OCI-LY1 (cell line): ENCODE measurements around the gene CSF2RB.

Experiments
- H2AFZ ChIP-seq: fragments of 200-600 bp; sonication (generic), shearing (Covaris generic); 2 replicates; pipeline ENCODE4 v1.6.0; 2014; ENCODE audit warnings: antibody characterized with exemption, mild to moderate bottlenecking, low read length
- H3F3A ChIP-seq: fragments of 200-600 bp; sonication (generic), shearing (Covaris generic); 2 replicates; pipeline ENCODE4 v1.6.0; 2014; ENCODE audit warnings: mild to moderate bottlenecking, antibody characterized with exemption, low read length, moderate library complexity; ENCODE audit not compliant: insufficient read depth
- H3K27ac ChIP-seq: fragments of 200-600 bp; sonication (generic); 2 replicates; pipeline ENCODE4 v1.5.1; 2014; ENCODE audit warnings: low read length, mixed run types, mild to moderate bottlenecking, low read depth; ENCODE audit not compliant: poor library complexity, severe bottlenecking
- H3K27me3 ChIP-seq: fragments of 200-600 bp; sonication (generic); 2 replicates; pipeline ENCODE4 v1.6.0; 2014; ENCODE audit warnings: antibody characterized with exemption, mild to moderate bottlenecking, low read length, moderate library complexity; ENCODE audit not compliant: insufficient read depth
- H3K36me3 ChIP-seq: fragments of 200-600 bp; sonication (generic); 2 replicates; pipeline ENCODE4 v1.6.1; 2014; ENCODE audit warnings: mild to moderate bottlenecking, antibody characterized with exemption, low read length, moderate library complexity, mixed read lengths; ENCODE audit not compliant: insufficient read depth
- H3K4me1 ChIP-seq: fragments of 200-600 bp; sonication (generic); 2 replicates; pipeline ENCODE4 v1.5.1; 2014; ENCODE audit warnings: mild to moderate bottlenecking, low read length, moderate library complexity; ENCODE audit not compliant: insufficient read depth, severe bottlenecking
- H3K4me2 ChIP-seq: fragments of 200-600 bp; sonication (generic), shearing (Covaris generic); 2 replicates; pipeline ENCODE4 v1.6.1; 2014; ENCODE audit warnings: low read length
- H3K4me3 ChIP-seq: fragments of 200-600 bp; sonication (generic); 2 replicates; pipeline ENCODE4 v1.5.1; 2014; ENCODE audit warnings: low read length, low read depth, mild to moderate bottlenecking, mixed read lengths; ENCODE audit not compliant: poor library complexity, severe bottlenecking
- H3K79me2 ChIP-seq: fragments of 200-600 bp; shearing (Covaris generic); 2 replicates; pipeline ENCODE4 v1.6.1; 2016; ENCODE audit warnings: mixed run types, low read length, mixed read lengths; ENCODE audit not compliant: insufficient read depth
- H3K9ac ChIP-seq: fragments of 200-600 bp; sonication (generic), shearing (Covaris generic); 2 replicates; pipeline ENCODE4 v1.6.1; 2014; ENCODE audit warnings: mild to moderate bottlenecking, low read length, mixed read lengths
- H3K9me2 ChIP-seq: fragments of 200-600 bp; sonication (generic), shearing (Covaris generic); 2 replicates; pipeline ENCODE4 v1.6.1; 2014; ENCODE audit warnings: low read depth, mild to moderate bottlenecking, low read length, mixed read lengths
- H3K9me3 ChIP-seq: fragments of 200-600 bp; shearing (Covaris generic); 2 replicates; pipeline ENCODE4 v1.6.1; 2014; ENCODE audit warnings: low read length, mixed read lengths
- H4K20me1 ChIP-seq: fragments of 200-600 bp; sonication (generic), shearing (Covaris generic); 2 replicates; pipeline ENCODE4 v1.6.0; 2016; ENCODE audit warnings: mild to moderate bottlenecking, low read length; ENCODE audit not compliant: insufficient read depth
- CTCF ChIP-seq: fragments of 200-600 bp; sonication (generic), shearing (Covaris generic); IDR thresholded peaks from 2 replicates; pipeline ENCODE4 v1.5.1; 2017; ENCODE audit warnings: mild to moderate bottlenecking, antibody characterized with exemption, low read length, moderate library complexity, mixed read lengths
- EZH2 ChIP-seq: fragments of 200-600 bp; sonication (generic), shearing (Covaris generic); IDR thresholded peaks from 2 replicates; pipeline ENCODE4 v1.8.0; 2017; ENCODE audit warnings: borderline replicate concordance, mixed run types, mild to moderate bottlenecking, antibody characterized with exemption, low read length, moderate library complexity, mixed read lengths

CSF2RB gene

DNA sequence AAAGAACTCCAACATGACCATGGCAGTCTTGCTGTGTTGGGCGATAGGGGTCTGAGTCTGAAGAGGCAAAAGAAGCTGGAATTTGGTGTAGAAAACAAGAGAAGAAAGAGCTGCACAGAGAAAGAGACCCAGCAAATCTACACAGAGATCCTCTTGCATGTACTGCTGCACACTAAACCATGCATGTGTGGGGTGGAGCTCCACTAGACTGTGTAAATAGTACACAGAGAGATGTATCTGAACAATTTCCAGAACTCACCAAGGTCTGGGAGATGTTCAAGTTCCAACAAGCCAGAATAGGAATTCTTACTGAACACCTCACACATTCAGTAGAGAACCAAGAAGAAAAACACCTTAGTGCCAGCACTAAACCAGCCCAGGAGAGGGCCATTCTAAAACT is 42.3 kb downstream of the CSF2RB start:
- H3K9me2 ChIP-seq, result no peaks in the 10 kb centered on the region
- no peaks in the 10 kb centered on the region for H3K79me2 ChIP-seq
- H2AFZ ChIP-seq, result no peak overlapping the region
- H3K27ac ChIP-seq, result no peak overlapping the region
- TF ChIP-seq EZH2, result no peak
- TF ChIP-seq CTCF, result no peak
- H3K9me3 ChIP-seq, result no peaks in the 10 kb centered on the region
- H3K4me3 ChIP-seq, result no peak overlapping the region
- H3K4me1 ChIP-seq, result no peaks in the 10 kb centered on the region
- H3K36me3 ChIP-seq, result no peaks in the 10 kb centered on the region
- no peaks in the 10 kb centered on the region for H3F3A ChIP-seq
- H3K27me3 ChIP-seq, result no peaks in the 10 kb centered on the region
- no peaks in the 10 kb centered on the region for H4K20me1 ChIP-seq
- no peak overlapping the region for H3K4me2 ChIP-seq
- H3K9ac ChIP-seq, result no peak overlapping the region

GRCh38 chr22:36958366-36958765 is 44.9 kb downstream of the CSF2RB start:
- no peak overlapping the region for H3K4me2 ChIP-seq
- H3K4me1 ChIP-seq, result no peaks in the 10 kb centered on the region
- H3K4me3 ChIP-seq, result no peak overlapping the region
- no peaks in the 10 kb centered on the region for H3K9me2 ChIP-seq
- H4K20me1 ChIP-seq, result no peaks in the 10 kb centered on the region
- no peaks in the 10 kb centered on the region for H3F3A ChIP-seq
- H3K36me3 ChIP-seq, result no peaks in the 10 kb centered on the region
- H3K9me3 ChIP-seq, result no peaks in the 10 kb centered on the region
- no peaks in the 10 kb centered on the region for H3K79me2 ChIP-seq
- no peak overlapping the region for H3K9ac ChIP-seq
- H3K27me3 ChIP-seq, result no peaks in the 10 kb centered on the region
- H3K27ac ChIP-seq, result no peak overlapping the region
- TF ChIP-seq EZH2 (no peak), CTCF (no peak)
- no peak overlapping the region for H2AFZ ChIP-seq

DNA sequence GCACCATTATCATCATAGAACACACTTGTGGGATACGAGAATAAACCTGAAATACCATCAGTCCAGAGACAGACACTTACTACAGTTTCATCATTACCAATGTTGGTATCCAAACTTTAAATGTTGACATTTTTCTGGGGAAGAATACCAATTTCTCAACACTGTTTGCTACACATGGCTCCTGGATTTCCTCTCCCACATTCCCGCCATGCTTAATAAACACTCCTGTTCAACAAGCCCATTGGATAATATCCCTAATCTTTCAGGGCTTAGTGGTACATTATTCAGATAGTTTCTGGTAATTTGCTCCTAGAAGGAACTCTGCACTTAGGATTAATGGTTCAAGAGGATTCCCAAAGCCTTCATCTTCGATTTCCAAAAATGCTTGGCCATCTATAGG is 48.2 kb downstream of the CSF2RB start:
- no peaks in the 10 kb centered on the region for H3K9me3 ChIP-seq
- H3K9me2 ChIP-seq, result no peaks in the 10 kb centered on the region
- no peak overlapping the region for H2AFZ ChIP-seq
- H3K4me2 ChIP-seq, result no peak overlapping the region
- H3K9ac ChIP-seq, result no peak overlapping the region
- H3K4me1 ChIP-seq, result no peaks in the 10 kb centered on the region
- H3K79me2 ChIP-seq, result no peaks in the 10 kb centered on the region
- H3K4me3 ChIP-seq, result no peak overlapping the region
- no peak for TF ChIP-seq CTCF
- TF ChIP-seq EZH2, result no peak
- no peaks in the 10 kb centered on the region; the same call in 1 of the 2 replicates for H3K27me3 ChIP-seq
- H3F3A ChIP-seq, result no peaks in the 10 kb centered on the region
- no peaks in the 10 kb centered on the region for H4K20me1 ChIP-seq
- no peaks in the 10 kb centered on the region for H3K36me3 ChIP-seq
- no peak overlapping the region for H3K27ac ChIP-seq
